SK-N-SH (cell line): ENCODE measurements around the gene CHRM5. TPM values are rescaled to one million over a fixed set of nuclear protein-coding genes. Genes with fewer than 3 reads are reported as not detected.
"Not testable (repeated sequence)": the region's sequence is repeated elsewhere in the genome, so short reads cannot be mapped to it uniquely, and the experiment has no call there.

Source experiments
- CTCF ChIA-PET: fragments of 300-600, 350-600 bp; formaldehyde crosslinking; extraction: SDS; loops from one replicate; lab custom pipeline; 2021; lab: Yijun Ruan, JAX
- POLR2A ChIA-PET: fragments of 350-600 bp; sonication (Branson Sonifier 250); formaldehyde crosslinking; extraction: SDS; loops from one replicate; lab custom pipeline; 2020; ENCODE audit warnings: antibody characterized with exemption, inconsistent platforms; lab: Yijun Ruan, JAX
- DNase-seq: peaks from one replicate; pipeline ENCODE4 v3.0.0; 2012
- H2AFZ ChIP-seq: fragments of 200-600 bp; sonication (generic); 2 replicates; pipeline ENCODE4 v1.8.1; 2016; ENCODE audit warnings: antibody characterized with exemption, mild to moderate bottlenecking, low read depth
- H3F3A ChIP-seq: fragments of 200-600 bp; sonication (generic); replicated peaks from 2 replicates; pipeline ENCODE3; 2016; ENCODE audit warnings: antibody characterized with exemption, mild to moderate bottlenecking; ENCODE audit not compliant: insufficient read depth
- H3K27ac ChIP-seq, 2 experiments: fragments of 200-500 bp in 1 of 2; fragments of 200-600 bp in 1 of 2; sonication (Bioruptor generic) in 1 of 2; sonication (generic), shearing (Covaris generic) in 1 of 2; 2 replicates each; pipeline versions ENCODE4 v1.5.1 to v1.6.1; 2014 to 2016; ENCODE audit warnings: low read depth in 2 of 2, inconsistent platforms in 1 of 2, low read length in 1 of 2, mild to moderate bottlenecking in 1 of 2, mixed read lengths in 1 of 2
- H3K27me3 ChIP-seq: fragments of 200-600 bp; sonication (generic), shearing (Covaris generic); 2 replicates; pipeline ENCODE4 v1.6.1; 2016; ENCODE audit warnings: mixed run types; ENCODE audit not compliant: insufficient read depth
- H3K36me3 ChIP-seq, 2 experiments: fragments of 200-500 bp in 1 of 2; fragments of 200-600 bp in 1 of 2; sonication (Bioruptor generic) in 1 of 2; sonication (generic) in 1 of 2; replicated peaks in 1 of 2; 2 replicates each; pipeline versions ENCODE3 to v1.5.1; 2014 to 2016; ENCODE audit warnings: low read length in 1 of 2, mild to moderate bottlenecking in 1 of 2; ENCODE audit not compliant: insufficient read depth in 2 of 2, control insufficient read depth in 1 of 2
- H3K4me1 ChIP-seq, 2 experiments: fragments of 200-500 bp in 1 of 2; fragments of 200-600 bp in 1 of 2; sonication (Bioruptor generic) in 1 of 2; sonication (generic), shearing (Covaris generic) in 1 of 2; 2 replicates each; pipeline versions ENCODE4 v1.5.1 to v1.6.1; 2014 to 2016; ENCODE audit warnings: low read depth in 1 of 2, low read length in 1 of 2, mixed run types in 1 of 2; ENCODE audit not compliant: insufficient read depth in 2 of 2, control insufficient read depth in 1 of 2
- H3K4me2 ChIP-seq: fragments of 200-600 bp; sonication (generic), shearing (Covaris generic); 2 replicates; pipeline ENCODE4 v1.6.1; 2017; ENCODE audit warnings: mixed run types
- H3K4me3 ChIP-seq, 2 experiments: fragments of 200-500 bp in 1 of 2; fragments of 200-600 bp in 1 of 2; sonication (Bioruptor generic) in 1 of 2; sonication (generic), shearing (Covaris generic) in 1 of 2; 2 replicates each; pipeline versions ENCODE4 v1.5.1 to v1.8.1; 2014 to 2016; ENCODE audit warnings: low read depth in 2 of 2, inconsistent platforms in 1 of 2, low read length in 1 of 2, mild to moderate bottlenecking in 1 of 2, mixed read lengths in 1 of 2, moderate library complexity in 1 of 2
- H3K79me2 ChIP-seq: fragments of 200-600 bp; sonication (generic); 2 replicates; pipeline ENCODE4 v1.8.1; 2017; ENCODE audit warnings: mild to moderate bottlenecking; ENCODE audit not compliant: insufficient read depth
- H3K9ac ChIP-seq: fragments of 200-600 bp; sonication (generic); 2 replicates; pipeline ENCODE4 v1.6.1; 2017; ENCODE audit warnings: mixed run types
- H3K9me2 ChIP-seq: fragments of 200-600 bp; sonication (generic); 2 replicates; pipeline ENCODE4 v1.6.1; 2017; ENCODE audit warnings: mixed run types
- H3K9me3 ChIP-seq: fragments of 200-600 bp; sonication (generic); 2 replicates; pipeline ENCODE4 v1.6.1; 2017; ENCODE audit warnings: mixed run types, mild to moderate bottlenecking, moderate library complexity
- H4K20me1 ChIP-seq: fragments of 200-600 bp; sonication (generic); 2 replicates; pipeline ENCODE4 v1.6.1; 2017; ENCODE audit warnings: mild to moderate bottlenecking, mixed run types; ENCODE audit not compliant: insufficient read depth
- CHD2 ChIP-seq: fragments of 150-350 bp; IDR thresholded peaks from 2 replicates; pipeline ENCODE4 v1.6.1; 2018; ENCODE audit warnings: low read length; ENCODE audit not compliant: partially characterized antibody
- EZH2phosphoT487 ChIP-seq: fragments of 200-600 bp; sonication (generic); IDR thresholded peaks from 2 replicates; pipeline ENCODE4 v1.6.1; 2017; ENCODE audit warnings: low read depth, mixed run types, mild to moderate bottlenecking, antibody characterized with exemption, moderate library complexity, borderline replicate concordance
- FOXJ3 ChIP-seq: sonication (generic); formaldehyde crosslinking; IDR thresholded peaks from 2 replicates; pipeline ENCODE4 v1.5.1; 2020; ENCODE audit warnings: mild to moderate bottlenecking, missing genetic modification reagents
- FOXM1 ChIP-seq: IDR thresholded peaks from 2 replicates; pipeline ENCODE4 v1.4.0; 2012; ENCODE audit warnings: low read depth, mild to moderate bottlenecking
- GATA2 ChIP-seq: sonication (generic); formaldehyde crosslinking; IDR thresholded peaks from 2 replicates; pipeline ENCODE4 v1.5.0; 2020; ENCODE audit warnings: mild to moderate bottlenecking, missing genetic modification reagents
- IRF3 ChIP-seq: fragments of 150-350 bp; IDR thresholded peaks from 2 replicates; pipeline ENCODE4 v1.6.1; 2016; ENCODE audit warnings: mild to moderate bottlenecking, low read depth, low read length
- JUND ChIP-seq: IDR thresholded peaks from 2 replicates; pipeline ENCODE4 v1.4.0; 2012
- MAX ChIP-seq: IDR thresholded peaks from 2 replicates; pipeline ENCODE4 v1.4.0; 2012; ENCODE audit warnings: low read depth
- MEF2A ChIP-seq: IDR thresholded peaks from 2 replicates; pipeline ENCODE4 v1.4.0; 2012; ENCODE audit warnings: low read depth, borderline replicate concordance
- MXI1 ChIP-seq: IDR thresholded peaks from 2 replicates; pipeline ENCODE4 v1.6.1; 2012; ENCODE audit warnings: mild to moderate bottlenecking, low read depth, low read length, improper control_type of control experiment
- NRF1 ChIP-seq: IDR thresholded peaks from 2 replicates; pipeline ENCODE4 v1.6.1; 2012; ENCODE audit warnings: low read depth, mild to moderate bottlenecking, low read length
- POLR2AphosphoS5 ChIP-seq: IDR thresholded peaks from 2 replicates; pipeline ENCODE4 v1.6.1; 2012; ENCODE audit warnings: low read depth, low read length
- TEAD4 ChIP-seq: IDR thresholded peaks from 2 replicates; pipeline ENCODE4 v1.4.0; 2012; ENCODE audit warnings: mild to moderate bottlenecking, borderline replicate concordance; ENCODE audit not compliant: insufficient read depth
- USF2 ChIP-seq: fragments of 150-350 bp; IDR thresholded peaks from 2 replicates; pipeline ENCODE4 v1.6.1; 2017; ENCODE audit warnings: antibody characterized with exemption, low read length, low read depth, borderline replicate concordance
- ZBTB33 ChIP-seq: IDR thresholded peaks from 2 replicates; pipeline ENCODE4 v1.4.0; 2012; ENCODE audit warnings: low read depth, borderline replicate concordance
- WGBS: methylation state at CpG from one replicate; pipeline ENCODE4 v1.1.6; 2017; ENCODE audit warnings: low lambda C conversion rate; 5-methylcytosine and 5-hydroxymethylcytosine counted together
- polyA plus RNA-seq, 3 experiments: library from polyadenylated mRNA; depleted of rRNA; stranded (reverse); fragments of >200 nt; gene quantifications; 2 replicates each; pipeline ENCODE4 v1.2.3, GENCODE V29; 2012

CHRM5 gene
- polyA plus RNA-seq, 1 of the 3 experiments (the other 2 are of a cell fraction), result 0.03 TPM

GRCh38 chr15:34014556-34014955 is 46.3 kb downstream of the CHRM5 start:
- 100% methylated on average over 2 of the region's 2 CpGs for WGBS

GRCh38 chr15:34018021-34018645 is 49.8 kb downstream of the CHRM5 start:
- Histone ChIP-seq H4K20me1 (no peaks in the 10 kb centered on the region), H3K27me3 (no peaks in the 10 kb centered on the region), H3K79me2 (no peaks in the 10 kb centered on the region), H3K4me3 (no peak overlapping the region), H3K36me3 (no peaks in the 10 kb centered on the region), H3K9ac (no peak overlapping the region), H3K4me1 (no peaks in the 10 kb centered on the region), H3K9me2 (no peaks in the 10 kb centered on the region), H3K27ac (no peak overlapping the region), H3K4me2 (no peak overlapping the region), H3K9me3 (no peaks in the 10 kb centered on the region), H2AFZ (no peak overlapping the region), H3F3A (no peaks in the 10 kb centered on the region)
- ChIA-PET CTCF (no interaction called here), POLR2A (no interaction called here)
- no peak for TF ChIP-seq ZBTB33
- no peak for TF ChIP-seq EZH2phosphoT487
- no peak for TF ChIP-seq NRF1
- no peak for TF ChIP-seq POLR2AphosphoS5
- 93% methylated on average over 16 of the region's 16 CpGs for WGBS
- DNase-seq, result no peak

More at GRCh38 chr15:34014556-34014955, 46.3 kb downstream of the CHRM5 start:
- no peaks in the 10 kb centered on the region for H3F3A ChIP-seq
- no peak overlapping the region for H3K4me3 ChIP-seq
- H4K20me1 ChIP-seq, result no peaks in the 10 kb centered on the region
- no peak overlapping the region for H2AFZ ChIP-seq
- H3K4me2 ChIP-seq, result no peak overlapping the region
- H3K4me1 ChIP-seq, result no peaks in the 10 kb centered on the region
- H3K27me3 ChIP-seq, result no peaks in the 10 kb centered on the region
- H3K9me3 ChIP-seq, result no peaks in the 10 kb centered on the region
- no peak for DNase-seq
- no peaks in the 10 kb centered on the region for H3K36me3 ChIP-seq
- ChIA-PET POLR2A (no interaction called here), CTCF (no interaction called here)
- TF ChIP-seq CHD2, result no peak
- no peak for TF ChIP-seq MXI1
- TF ChIP-seq MAX, result no peak
- no peak for TF ChIP-seq FOXM1
- TF ChIP-seq IRF3, result no peak
- TF ChIP-seq USF2, result no peak
- TF ChIP-seq GATA2, result no peak
- no peak for TF ChIP-seq JUND
- no peak for TF ChIP-seq FOXJ3 (CRISPR knock-in tag)
- no peak for TF ChIP-seq MEF2A
- no peak for TF ChIP-seq EZH2phosphoT487
- TF ChIP-seq TEAD4, result no peak
- H3K9ac ChIP-seq, result no peak overlapping the region
- H3K27ac ChIP-seq, result no peak overlapping the region
- 0 out of 2 replicates have a peak, but pooled peaks cover 4% of the 10 kb centered on the region for H3K9me2 ChIP-seq
- no peaks in the 10 kb centered on the region for H3K79me2 ChIP-seq

GRCh38 chr15:34018738-34019137 is 50.4 kb downstream of the CHRM5 start:
- not testable (repeated sequence) for H3K4me2 ChIP-seq, H3K27me3 ChIP-seq, H3K79me2 ChIP-seq, H2AFZ ChIP-seq, H3K36me3 ChIP-seq, H3K9ac ChIP-seq, H3F3A ChIP-seq, H3K9me2 ChIP-seq, H3K9me3 ChIP-seq, H3K4me1 ChIP-seq, H3K4me3 ChIP-seq, H4K20me1 ChIP-seq, DNase-seq, H3K27ac ChIP-seq
- CTCF ChIA-PET, result interaction anchor here (1.0 kb wide), 1 partner anchor 7 kb away, joined by 3 read pairs; no protein-coding TSS in a partner anchor
- POLR2A ChIA-PET, result interaction anchor here (0.7 kb wide), 1 partner anchor 23 kb away, joined by 3 read pairs; no protein-coding TSS in a partner anchor
- WGBS, result 100% methylated on average over 2 of the region's 2 CpGs
